Stimulated activated CD8-positive, alpha-beta memory T cell treated with anti-CD3 and anti-CD28 coated beads, Interleukin-15, amount 100 ng/mL, for 4 hours (primary cell): ENCODE data around the gene CFAP251.
"Not testable (repeated sequence)": the region's sequence is repeated elsewhere in the genome, so short reads cannot be mapped to it uniquely, and the experiment has no call there.

Experiments used
- DNase-seq, 2 donors: peaks; one replicate each; pipeline ENCODE4 v3.0.0-alpha.2; 2020; ENCODE audit warnings: low read depth in 2 of 2

Gene CFAP251

GRCh38 chr12:121917950-121918678 lies at the start of gene CFAP251:
Gene CFAP251 (plus strand): TSS chr12:121918592. CDS start chr12:121921306, 2,714 bp downstream.
- peak; percentile 88 to 89 for DNase-seq

GRCh38 chr12:121869229-121869628 lies 49.2 kb upstream of the CFAP251 start:
- DNase-seq: not testable (repeated sequence)

- DNase-seq: no peak
Observed at GRCh38 chr12:121871467-121871866, 46.9 kb upstream of the CFAP251 start.

GRCh38 chr12:121872546-121873215 lies 45.7 kb upstream of the CFAP251 start:
- DNase-seq: no peak

- DNase-seq: no peak
Observed at GRCh38 chr12:121873216-121873569, 45.2 kb upstream of the CFAP251 start.

- no peak for DNase-seq
Observed at GRCh38 chr12:121874071-121874470, 44.3 kb upstream of the CFAP251 start.

GRCh38 chr12:121875582-121875981 lies 42.8 kb upstream of the CFAP251 start:
- DNase-seq: no peak

GRCh38 chr12:121876080-121876447 lies 42.3 kb upstream of the CFAP251 start:
- not testable (repeated sequence) for DNase-seq

GRCh38 chr12:121883315-121883660 lies 35.1 kb upstream of the CFAP251 start:
- DNase-seq: no peak

GRCh38 chr12:121885129-121885528 lies 33.3 kb upstream of the CFAP251 start:
- not testable (repeated sequence) for DNase-seq

GRCh38 chr12:121888083-121888477 lies 30.3 kb upstream of the CFAP251 start:
- DNase-seq: no peak

- DNase-seq: peak; percentile 95
Observed at GRCh38 chr12:121888478-121889273, 29.7 kb upstream of the CFAP251 start, which contains the start of gene PSMD9. Gene PSMD9 (plus strand): TSS chr12:121888790. CDS start chr12:121888857, 67 bp downstream.

GRCh38 chr12:121889274-121889624 lies 29.1 kb upstream of the CFAP251 start:
- no peak for DNase-seq

- DNase-seq: not testable (repeated sequence)
Observed at GRCh38 chr12:121889661-121890060, 28.7 kb upstream of the CFAP251 start.

- no peak for DNase-seq
Observed at GRCh38 chr12:121892673-121893561, 25.5 kb upstream of the CFAP251 start.

- DNase-seq: no peak
Observed at GRCh38 chr12:121893961-121894460, 24.4 kb upstream of the CFAP251 start.

- no peak for DNase-seq
Observed at GRCh38 chr12:121894633-121895032, 23.8 kb upstream of the CFAP251 start.

- DNase-seq: no peak
Observed at GRCh38 chr12:121898287-121898686, 20.1 kb upstream of the CFAP251 start.

GRCh38 chr12:121899590-121899989 lies 18.8 kb upstream of the CFAP251 start:
- DNase-seq: no peak

- DNase-seq: no peak
Observed at GRCh38 chr12:121903202-121903601, 15.2 kb upstream of the CFAP251 start.

GRCh38 chr12:121905746-121906145 lies 12.6 kb upstream of the CFAP251 start:
- no peak for DNase-seq
